SIG-M5 treated with dmso at 0.1 percent for 504 hours (cell line): ENCODE measurements around the gene ADCY3.
"Not testable (repeated sequence)": the region's sequence is repeated elsewhere in the genome, so short reads cannot be mapped to it uniquely, and the experiment has no call there.

Experiments used
- DNase-seq: peaks from one replicate; lab custom pipeline; 2025; ENCODE audit not compliant: unreplicated experiment; lab: John Stamatoyannopoulos, UW

Gene ADCY3

DNA sequence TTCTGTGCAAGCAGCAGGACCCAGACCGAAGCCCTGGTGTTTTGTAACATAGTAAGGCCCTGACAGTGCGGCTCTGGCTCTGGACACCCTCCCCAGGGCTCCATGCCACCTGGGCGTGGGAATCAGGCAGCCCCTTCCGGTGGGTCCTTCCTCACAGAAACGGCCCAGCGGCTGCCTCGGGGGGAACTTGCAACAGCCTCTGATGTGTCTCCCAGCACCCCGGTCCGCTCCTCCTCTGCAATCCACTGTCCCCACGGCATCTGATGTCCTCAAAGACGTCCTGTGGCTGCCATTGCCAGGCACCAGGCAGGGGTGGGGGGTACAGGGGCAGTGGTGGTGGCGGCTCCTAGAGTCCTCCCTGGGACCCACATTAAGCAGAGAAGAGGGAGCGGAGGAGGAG, 68.0 kb downstream of the ADCY3 start:
- DNase-seq, result no peak

DNA sequence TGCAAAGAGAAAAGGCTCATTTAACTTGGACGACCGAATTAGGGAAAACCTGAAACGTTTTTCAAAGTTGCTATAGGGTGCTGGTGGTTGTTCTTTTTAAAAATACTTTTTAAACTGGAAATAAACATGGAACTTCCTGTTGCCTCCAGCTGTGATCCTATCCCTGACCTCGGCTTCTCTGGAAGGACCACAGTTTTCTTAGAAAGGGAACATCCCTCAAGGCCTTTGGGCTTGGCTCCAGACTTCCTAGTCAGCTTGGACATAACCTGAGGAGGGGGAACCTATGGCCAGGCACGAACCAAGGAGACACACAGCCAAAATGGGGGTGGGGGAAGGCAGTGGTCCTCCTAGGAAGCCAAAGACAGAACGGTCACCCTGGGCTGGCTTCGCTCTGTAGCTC, 69.1 kb downstream of the ADCY3 start:
- DNase-seq, result no peak

DNA sequence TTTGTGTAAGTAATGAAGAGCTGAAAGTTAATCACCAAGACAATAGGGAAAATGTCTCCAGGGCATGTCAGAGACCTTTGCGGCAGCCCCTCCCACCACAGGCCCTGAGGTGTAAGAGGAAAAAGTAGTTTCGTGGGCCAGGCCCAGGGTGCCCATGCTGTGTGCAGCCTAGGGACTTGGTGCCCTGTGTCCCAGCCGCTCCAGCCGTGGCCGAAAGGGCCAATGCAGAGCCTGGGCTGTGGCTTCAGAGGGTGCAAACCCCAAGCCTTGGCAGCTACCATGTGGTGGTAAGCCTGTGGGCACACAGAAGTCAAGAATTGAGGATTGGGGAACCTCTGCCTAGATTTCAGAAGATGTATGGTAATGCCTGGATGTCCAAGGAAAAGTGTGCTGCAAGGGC, 74.3 kb downstream of the ADCY3 start:
- no peak for DNase-seq

DNA sequence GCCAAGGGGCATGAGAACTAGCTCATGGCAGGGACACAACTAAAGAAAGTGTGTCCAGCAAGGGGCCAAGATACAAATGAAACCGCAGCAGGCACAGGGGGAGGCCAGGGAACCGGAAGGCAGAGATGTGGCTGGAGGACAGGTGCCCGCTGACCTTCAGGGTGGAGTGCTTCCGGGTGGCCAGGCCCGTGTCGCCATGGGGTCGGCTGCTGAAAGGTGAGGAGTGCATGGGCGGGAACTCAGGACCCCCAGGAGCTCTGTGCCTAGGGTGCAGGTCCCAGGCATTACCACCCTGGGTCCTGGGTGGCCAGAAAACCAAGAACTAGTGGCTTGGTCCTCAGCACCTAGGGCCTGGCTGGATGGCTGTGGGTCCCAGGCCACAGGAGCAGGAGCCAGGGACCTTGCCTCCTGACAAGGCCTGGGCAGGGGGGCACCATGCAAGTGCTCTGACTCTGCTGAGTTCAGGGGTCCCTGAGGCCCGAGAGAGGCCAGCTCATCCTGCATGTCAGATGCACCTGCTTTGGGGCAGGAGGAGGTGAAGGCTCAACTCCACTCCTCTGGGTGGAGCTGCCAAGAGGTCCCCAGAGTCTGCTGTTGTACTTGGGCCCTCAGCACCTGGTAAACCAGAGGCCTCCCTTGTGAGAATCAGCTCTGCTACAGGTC, 75.9 kb downstream of the ADCY3 start:
- DNase-seq, result no peak

DNA sequence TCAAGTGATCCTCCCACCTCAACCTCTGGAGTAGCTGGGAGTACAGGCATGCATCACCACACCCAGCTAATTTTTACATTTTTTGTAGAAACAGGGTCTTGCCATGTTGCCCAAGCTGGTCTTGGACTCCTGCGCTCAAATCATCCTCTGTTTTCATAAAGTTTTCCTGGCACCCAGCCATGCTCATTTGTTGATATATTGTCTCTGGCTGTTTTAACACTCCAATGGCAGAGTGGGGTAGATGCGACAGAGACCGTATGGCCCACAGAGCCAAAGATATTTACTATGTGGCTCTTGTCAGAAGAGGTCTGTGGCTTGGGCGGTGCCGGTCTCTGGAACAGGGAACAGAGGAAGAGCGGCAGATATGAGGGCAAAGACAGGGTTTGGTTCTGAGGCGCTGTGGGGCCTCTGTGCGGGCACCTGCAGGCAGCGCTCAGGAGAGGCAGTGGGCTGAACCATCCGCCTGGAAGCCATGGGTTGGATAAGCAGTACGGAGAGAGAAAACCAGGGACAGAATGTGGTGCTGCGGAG, 76.6 kb downstream of the ADCY3 start:
- DNase-seq, result no peak

DNA sequence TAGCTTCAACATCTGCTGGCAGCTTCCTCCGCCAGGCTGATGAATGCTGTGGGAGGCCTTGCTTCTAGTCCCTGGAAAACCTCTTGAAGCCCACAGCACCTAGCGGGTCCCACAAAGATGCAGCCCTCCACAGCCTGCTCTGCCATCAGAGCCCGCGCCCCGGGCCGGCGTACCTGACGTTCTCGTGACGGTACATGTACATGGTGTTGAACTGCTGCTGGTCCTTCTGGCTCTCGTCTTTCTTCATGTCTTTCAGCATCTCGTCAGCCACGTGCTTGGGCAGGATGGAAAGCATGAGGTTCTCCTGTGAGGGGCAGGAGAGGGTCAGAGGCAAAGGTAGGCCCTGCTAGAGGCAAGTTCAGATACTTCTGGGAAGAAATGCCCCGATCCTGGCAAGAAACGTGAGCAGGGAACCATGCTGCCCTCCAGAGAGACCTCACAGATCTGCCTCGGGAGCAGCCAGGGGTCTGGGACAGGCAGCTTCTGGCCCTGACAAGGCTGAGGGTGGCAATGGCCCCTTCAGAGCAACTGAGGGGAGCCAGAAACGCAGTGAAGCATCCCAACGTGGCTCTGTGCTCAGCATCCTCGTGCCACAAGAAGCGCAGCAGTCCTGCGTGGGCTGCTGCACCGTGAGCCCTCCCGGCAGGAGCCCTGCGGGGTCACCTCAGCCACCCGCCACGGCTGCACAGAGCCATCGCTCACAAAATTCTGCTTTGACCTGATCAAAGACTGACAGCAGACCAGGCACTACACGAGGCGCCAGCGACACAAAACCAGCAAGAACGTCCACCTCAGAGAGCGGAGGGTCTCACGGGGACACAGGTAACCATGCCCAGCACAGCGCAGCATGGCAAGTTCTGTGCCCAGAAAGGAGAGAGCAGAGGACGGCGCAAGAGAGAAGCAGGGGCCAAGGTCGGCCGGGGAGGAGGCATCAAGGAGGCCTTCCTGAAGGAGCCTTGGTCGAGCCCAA, 77.7 kb downstream of the ADCY3 start:
- no peak for DNase-seq

DNA sequence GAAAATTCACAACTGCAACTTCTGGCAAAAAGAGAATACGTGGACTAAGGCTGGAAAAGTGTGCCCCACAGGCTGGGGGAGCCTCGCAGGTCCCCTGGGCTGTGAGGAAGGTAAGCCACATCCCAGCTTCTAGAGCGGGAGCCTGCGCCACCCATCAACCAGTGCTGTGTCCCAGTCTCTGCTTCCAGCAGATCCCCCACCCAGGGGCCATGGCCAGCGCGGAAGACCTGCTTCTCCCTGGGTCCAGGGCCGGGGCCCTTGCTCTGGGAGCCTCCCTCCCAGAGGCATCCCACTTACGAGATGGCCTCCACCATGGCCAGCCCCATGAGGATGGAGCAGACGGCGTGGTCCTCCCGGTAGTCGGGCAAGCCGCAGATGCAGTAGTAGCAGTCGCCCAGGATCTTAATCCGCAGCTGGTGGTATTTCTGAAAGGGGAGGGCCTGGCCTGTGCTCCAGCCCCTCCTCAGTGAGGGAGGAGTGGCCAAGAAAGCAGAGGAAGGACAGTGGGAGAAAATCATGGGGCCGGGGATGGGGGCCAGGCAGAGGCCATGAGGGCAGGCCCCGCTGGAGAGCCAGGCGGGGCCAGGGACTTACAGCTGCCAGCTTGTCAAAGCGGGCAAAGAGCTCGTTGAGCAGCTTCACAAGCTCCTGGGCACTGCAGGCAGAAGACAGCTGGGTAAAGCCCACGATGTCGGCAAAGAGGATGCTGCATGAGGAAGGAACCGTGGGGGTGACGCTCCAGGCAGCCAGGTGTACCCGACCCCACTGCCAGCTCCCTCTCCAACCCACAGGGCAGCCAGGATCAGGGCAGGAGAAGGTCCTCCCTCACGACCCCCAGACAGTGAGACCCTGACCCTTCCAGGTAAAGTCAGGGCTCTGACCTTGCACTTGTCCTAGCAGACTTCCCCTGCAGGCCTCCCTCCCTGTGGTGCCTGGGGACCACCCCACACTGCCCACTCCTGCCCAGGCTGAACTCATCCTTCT, 78.8 kb downstream of the ADCY3 start:
- no peak for DNase-seq

DNA sequence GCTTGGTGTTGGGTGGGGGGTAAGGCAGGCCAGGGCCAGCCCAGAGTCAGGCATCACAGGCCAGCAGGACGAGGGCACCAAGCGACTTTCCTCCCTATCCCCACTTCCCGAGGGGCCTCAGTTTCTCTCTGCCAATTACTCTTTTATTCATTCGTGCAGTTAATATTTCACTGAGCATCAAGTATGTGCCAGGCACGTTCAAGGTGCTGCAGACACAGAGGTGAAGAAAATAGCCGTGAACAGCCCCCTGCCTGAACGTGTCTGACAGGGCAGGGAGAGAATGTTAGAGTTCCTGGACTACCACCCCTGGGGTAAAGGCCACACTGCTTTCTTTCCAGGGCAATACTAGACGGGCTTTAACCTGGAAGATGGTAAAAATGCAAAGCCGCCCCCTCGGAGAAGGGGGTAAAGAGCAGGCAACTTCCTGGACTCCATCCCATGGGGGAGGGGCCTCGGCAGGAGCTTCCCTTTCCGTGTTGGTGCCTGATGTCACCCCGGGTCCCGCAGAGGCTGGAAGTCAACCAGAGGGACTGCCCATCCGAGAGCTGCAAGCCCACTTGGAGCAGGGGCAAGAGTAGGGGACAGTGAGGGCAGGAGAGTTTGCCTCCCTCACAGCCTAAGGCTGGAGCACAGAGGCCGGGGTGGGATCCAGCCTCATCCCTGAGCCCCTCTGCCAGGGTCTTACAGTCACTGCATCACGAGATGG, 79.7 kb downstream of the ADCY3 start:
- no peak for DNase-seq

DNA sequence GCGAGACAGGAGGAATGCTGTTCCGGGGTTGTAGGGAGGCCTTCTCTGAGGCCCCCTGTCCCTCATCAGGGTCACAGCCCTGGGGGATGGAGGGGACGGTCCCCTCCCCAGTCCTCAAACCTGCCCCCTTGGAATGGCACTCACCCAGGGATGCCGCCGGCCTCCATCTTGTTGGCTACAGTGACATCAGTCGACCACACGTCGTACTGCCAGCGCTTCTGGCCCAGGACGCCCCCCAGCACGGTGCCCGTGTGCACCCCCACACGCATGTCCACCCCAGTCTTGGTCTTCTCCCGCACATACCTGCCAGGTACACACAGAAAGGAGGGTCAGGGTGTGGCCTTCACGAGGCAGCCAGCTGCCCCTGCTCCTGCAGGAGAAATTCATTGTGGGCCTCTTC, 80.3 kb downstream of the ADCY3 start:
- DNase-seq, result no peak

DNA sequence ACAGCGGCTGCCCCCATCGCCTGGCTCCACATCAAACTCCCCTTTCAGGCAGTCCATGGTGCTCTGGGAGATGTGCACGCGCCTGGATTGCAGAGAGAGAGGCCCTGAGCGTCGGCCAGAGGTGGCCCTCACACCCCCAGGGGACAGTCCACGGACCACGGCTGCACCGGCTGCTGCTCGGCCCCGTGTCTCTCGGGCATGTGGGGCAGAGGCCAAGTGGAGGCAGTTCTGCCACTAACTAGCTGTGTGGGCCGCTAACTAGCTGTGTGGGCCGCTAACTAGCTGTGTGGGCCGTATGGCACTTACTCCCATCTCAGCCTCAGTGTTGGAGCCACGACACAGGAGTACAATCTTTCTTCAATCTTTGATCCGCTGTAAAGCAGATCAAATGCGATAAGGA, 81.5 kb downstream of the ADCY3 start:
- DNase-seq, result no peak

DNA sequence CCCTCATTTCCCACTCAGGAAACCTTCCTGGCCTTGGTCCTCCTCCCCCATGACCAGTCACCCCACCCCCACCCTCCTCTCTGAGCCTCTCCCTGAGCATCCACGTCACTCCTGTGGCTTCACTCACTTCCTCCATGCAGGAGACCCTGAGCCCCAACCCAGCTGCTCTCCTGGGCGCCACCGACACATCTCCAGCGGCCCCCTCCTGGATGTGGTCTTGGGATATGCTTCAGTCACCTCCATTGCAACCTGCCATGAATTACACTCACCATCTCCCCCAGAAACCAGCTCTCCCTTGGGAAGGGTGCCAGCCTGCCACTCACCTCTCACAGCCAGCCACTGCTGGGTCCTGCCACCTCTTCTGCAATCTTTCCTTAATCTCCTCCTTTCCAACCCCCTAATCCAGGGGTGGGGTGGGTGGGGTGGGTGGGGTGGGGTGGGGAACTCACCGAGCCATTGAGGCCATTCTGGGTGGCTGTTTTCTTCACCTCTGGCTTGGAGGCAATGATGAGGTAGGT, 82.0 kb downstream of the ADCY3 start:
- no peak for DNase-seq

DNA sequence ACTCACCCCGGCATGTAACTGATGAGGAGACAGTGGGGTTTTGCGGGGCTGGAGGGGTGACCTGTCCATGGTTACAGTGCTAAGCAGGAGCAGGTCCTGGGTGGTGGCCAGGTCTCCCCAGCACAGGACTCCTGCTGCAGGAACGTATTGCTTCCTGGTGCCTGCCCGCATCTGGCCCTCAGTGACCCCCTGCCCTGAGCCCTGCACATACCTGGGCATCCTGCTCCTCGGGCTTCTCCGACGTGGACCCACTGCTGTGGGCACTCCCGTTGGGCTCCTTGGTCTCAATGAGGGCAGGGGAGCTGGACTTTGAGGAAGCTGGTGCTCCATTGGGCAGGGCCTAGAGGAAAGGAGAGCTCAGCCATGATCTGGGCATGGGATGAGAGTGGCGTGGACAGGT, 83.3 kb downstream of the ADCY3 start:
- no peak for DNase-seq

DNA sequence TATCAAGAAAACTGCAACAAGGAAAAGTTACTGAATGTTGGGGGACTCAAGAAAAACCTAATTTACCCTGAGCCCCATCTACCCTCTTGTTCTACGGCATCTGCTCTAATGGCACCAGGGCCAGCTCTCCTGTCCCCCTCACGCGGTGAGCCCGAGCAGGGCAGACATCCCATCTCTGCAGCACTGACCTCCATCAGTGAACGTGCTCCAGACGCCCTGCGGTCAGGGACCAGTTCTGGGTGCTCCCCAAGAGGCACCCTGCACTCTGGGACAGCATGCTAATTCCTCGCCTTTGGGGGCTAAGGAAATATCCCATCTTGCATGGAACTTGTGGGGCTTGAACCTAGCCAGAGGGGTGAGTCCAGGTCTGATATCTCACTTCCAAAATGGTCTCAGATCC, 83.8 kb downstream of the ADCY3 start:
- DNase-seq, result no peak

DNA sequence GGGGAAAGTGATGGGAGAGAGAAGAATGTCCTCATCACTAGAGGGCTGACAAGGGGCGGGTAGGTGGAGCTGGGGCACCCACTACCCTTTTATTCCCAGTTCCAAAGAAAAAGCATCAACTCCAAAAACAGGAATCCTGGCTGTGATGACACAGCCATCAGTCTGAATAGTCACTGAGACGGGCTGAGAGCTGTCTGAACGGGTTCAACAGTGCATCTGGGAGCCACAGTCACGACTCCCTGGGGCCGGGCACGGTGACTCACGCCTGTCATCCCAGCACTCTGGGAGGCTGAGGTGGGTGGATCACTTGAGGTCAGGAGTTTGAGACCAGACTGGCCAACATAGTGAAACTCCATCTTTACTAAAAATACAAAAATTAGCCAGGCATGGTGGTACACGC, 84.6 kb downstream of the ADCY3 start:
- DNase-seq, result not testable (repeated sequence)

DNA sequence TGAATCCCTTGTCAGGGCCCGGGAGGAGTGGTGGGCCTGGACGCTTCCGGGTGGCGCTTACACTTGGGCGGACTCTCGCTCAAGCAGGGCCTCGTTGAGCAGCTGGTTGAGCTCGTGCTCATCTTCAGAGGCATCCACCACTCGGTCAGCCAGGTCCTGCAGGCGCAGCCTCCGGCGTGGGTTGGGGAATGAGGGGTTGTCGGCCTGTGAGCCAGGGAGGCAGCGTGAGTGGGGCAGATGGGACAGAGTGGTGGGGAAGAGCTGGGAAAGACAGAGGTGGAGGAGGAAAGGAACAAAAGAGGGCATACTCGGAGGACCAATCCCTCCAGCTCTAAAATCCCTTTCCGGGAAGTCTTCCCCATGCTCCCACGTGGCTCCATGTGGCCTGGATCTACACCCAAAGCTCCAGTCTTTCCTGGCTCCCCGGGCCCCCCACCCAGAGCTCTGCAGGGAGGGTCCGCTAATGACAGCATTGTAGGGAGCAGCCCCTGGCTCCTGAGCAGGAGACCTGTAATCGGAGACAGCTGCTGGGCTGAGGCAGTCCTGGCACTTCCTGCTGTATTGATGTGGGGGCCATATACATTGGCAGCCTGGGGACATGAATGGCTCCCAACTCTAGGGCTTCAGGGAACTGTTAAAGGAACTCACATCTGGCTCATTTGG, 85.2 kb downstream of the ADCY3 start:
- no peak for DNase-seq

DNA sequence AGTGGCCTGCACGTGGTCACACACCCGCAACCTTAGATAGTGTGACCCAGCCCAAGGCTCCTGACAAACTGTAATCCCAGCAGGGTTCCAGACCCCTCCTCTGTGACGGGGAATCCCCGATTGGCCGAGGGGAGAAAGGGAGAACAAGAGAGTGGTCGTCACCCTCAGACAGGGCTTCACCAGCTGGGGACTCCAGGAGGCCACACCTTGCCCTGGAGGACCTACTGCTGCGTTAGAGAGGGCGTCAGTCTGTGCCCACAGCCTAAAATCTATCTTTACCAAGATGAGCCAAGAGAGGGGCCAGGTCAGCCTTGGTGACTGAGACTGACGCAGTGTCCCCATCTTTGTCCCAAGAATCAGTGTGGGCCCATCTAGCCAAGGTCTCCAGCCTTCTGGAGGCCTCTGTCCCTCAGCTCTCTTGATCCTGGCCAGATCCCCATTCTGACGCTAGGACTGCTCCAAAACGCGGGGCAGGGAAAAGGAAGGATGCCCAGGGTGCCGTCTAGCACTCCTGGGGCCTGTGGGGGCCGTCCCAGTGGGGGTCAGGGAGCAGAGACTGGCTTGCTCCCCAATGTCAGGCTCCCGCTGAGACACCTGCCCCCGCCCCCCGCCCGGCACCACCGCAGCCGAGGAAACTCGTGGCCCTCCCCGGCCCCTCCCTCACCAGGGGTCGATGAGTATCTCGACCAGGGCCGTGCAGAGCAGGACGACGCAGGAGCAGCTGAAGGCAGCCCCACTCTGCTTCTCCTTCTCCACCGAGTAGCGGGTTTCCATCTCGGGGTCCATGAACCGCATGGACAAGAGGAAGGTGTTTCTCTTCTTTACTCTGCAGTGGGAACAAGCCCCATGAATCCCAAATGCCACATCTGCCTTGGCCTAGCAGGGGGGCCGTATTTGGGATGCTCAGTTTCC, 86.0 kb downstream of the ADCY3 start:
- no peak for DNase-seq

DNA sequence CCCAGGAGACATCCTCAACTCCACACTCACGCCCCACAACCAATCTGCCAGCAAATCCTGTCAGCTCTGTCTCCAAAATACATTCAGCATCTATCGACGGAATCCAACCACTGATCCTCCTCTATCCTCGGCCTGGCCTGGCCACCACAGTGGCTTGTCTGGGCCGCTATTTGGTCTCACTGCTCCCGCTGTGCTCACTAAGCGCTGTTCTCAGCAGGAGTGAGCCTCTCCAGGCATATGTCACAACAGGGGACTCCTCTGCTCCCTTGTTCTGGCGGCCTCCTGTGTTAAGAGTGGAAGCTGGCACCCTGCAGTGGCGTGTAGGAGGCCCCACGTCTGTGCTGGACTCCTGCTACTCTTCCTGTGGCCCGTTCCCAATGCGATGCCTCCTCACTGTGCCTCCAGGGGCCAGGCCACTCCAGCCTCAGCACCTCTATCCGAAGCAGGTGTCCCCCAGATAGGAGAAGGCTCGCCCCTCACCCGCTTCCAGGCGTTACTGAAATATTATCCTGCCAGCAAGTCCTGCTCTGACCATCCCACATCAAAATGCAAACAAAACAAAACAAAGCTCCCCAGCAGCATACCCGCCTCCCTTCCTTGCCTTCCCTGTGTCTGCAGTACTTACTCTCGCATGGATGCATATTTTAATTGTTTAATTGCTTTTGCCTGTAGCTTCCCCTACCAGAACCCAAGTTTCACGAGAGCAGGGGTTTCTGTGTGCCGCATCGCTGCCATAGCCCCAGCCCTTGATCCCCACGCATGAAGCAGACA, 86.9 kb downstream of the ADCY3 start:
- no peak for DNase-seq

DNA sequence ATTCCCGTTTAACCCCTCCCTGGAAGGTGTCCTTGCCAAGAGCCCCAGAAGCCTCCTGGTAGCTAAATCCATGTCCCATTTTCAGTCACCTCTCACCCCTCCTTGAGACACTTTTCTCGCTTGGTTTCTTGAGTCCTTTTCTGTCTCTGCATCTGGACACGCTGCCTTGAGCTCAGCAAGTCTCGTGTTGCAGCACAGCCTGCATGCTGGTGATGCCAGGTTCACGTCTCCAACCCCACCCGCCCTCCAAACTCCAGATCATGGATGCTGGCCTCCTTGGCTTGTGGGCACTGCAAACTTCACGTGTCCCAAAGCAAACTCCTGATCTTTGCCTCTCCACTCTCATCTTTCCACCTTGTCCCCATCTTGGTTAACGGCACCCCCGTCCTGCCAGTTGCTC, 87.5 kb downstream of the ADCY3 start:
- no peak for DNase-seq
